Activated B cell treated with CpG ODN at 0.5 μM for 24 hours (primary cell): Measurements from ENCODE around the gene DGKI. TPM values are rescaled to one million over a fixed set of nuclear protein-coding genes. Genes with fewer than 3 reads are reported as not detected.

Experiments used
- ATAC-seq: fragments of 200-7000 bp; cut with Tn5 transposase; one replicate; pipeline ENCODE4 v1.10.0; 2021; ENCODE audit warnings: low read depth, mild to moderate bottlenecking, moderate library complexity
- CTCF ChIA-PET: fragments of 350-600 bp; sonication (Branson Sonifier 250); formaldehyde crosslinking; loops from one replicate; lab custom pipeline; 2021; ENCODE audit warnings: antibody characterized with exemption; lab: Charles Lee
- POLR2A ChIA-PET: fragments of 350-600 bp; sonication (Branson Sonifier 250); formaldehyde crosslinking; loops from one replicate; lab custom pipeline; 2021; ENCODE audit warnings: antibody characterized with exemption; lab: Charles Lee
- DNase-seq: peaks from one replicate; pipeline ENCODE4 v3.0.0; 2022
- H3K27ac Mint-ChIP-seq: one replicate; pipeline ENCODE4 v1.8.0; 2020; ENCODE audit warnings: mixed read lengths
- H3K27me3 Mint-ChIP-seq: one replicate; pipeline ENCODE4 v1.8.0; 2021; ENCODE audit warnings: mixed read lengths
- H3K36me3 Mint-ChIP-seq: one replicate; pipeline ENCODE4 v1.8.0; 2021; ENCODE audit warnings: low read depth, mixed read lengths
- H3K4me1 Mint-ChIP-seq: one replicate; pipeline ENCODE4 v1.8.0; 2021; ENCODE audit warnings: mixed read lengths
- H3K4me3 Mint-ChIP-seq: one replicate; pipeline ENCODE4 v1.8.0; 2020; ENCODE audit warnings: mild to moderate bottlenecking, mixed read lengths
- H3K9me3 Mint-ChIP-seq: one replicate; pipeline ENCODE4 v1.8.0; 2020; ENCODE audit warnings: mixed read lengths
- CTCF ChIP-seq: fragments of 200-600 bp; IDR thresholded peaks from one replicate; pipeline ENCODE4 v1.8.0; 2022; ENCODE audit warnings: antibody characterized with exemption, mild to moderate bottlenecking
- intact Hi-C: fragments of 100-400 bp; cut with micrococcal nuclease; formaldehyde crosslinking; loops from one replicate; pipeline ENCODE4 v1.15.1; 2024
- total RNA-seq: library from RNA; stranded (reverse); gene quantifications from 2 replicates; pipeline ENCODE4 v1.2.3, GENCODE V29; 2022

Gene DGKI
- total RNA-seq, 1 donor from 2014 or later = not detected

GRCh38 chr7:137753948-137754851 is 92.6 kb downstream of the DGKI start:
- ATAC-seq (no peak), DNase-seq (no peak)
- ChIA-PET CTCF (no interaction called here), POLR2A (no interaction called here)
- H3K27ac Mint-ChIP-seq = no peak overlapping the region
- no peaks in the 10 kb centered on the region for H3K4me1 Mint-ChIP-seq
- TF ChIP-seq CTCF = no peak
- no peaks in the 10 kb centered on the region for H3K27me3 Mint-ChIP-seq
- H3K36me3 Mint-ChIP-seq = no peaks in the 10 kb centered on the region
- H3K9me3 Mint-ChIP-seq = no peaks in the 10 kb centered on the region
- no peak overlapping the region for H3K4me3 Mint-ChIP-seq
- intact Hi-C loops = no loop called here

DNA sequence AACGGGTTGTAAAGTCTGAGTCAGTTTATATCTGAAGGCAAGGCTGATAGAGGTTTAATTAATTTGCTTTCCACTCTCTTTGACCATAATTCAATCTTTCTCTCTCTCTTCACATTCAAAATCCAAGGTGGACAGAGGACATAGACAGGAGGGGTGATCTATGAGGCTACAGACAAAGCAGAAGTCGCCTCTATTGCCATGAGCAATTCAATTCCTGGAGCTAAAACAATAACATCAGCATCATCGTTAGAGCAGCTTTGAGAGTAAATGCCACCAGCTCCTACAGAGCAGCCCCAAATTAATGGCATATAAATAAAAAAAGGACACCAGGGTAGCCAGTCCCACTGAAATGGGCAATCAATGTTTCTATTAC is 93.2 kb downstream of the DGKI start:
- intact Hi-C loops = no loop called here
- Mint-ChIP-seq H3K4me3 (no peak overlapping the region), H3K27ac (no peak overlapping the region), H3K36me3 (no peaks in the 10 kb centered on the region), H3K27me3 (no peaks in the 10 kb centered on the region), H3K4me1 (no peaks in the 10 kb centered on the region), H3K9me3 (no peaks in the 10 kb centered on the region)
- ATAC-seq (no peak), DNase-seq (no peak)
- no peak for TF ChIP-seq CTCF
- ChIA-PET POLR2A (no interaction called here), CTCF (no interaction called here)

DNA sequence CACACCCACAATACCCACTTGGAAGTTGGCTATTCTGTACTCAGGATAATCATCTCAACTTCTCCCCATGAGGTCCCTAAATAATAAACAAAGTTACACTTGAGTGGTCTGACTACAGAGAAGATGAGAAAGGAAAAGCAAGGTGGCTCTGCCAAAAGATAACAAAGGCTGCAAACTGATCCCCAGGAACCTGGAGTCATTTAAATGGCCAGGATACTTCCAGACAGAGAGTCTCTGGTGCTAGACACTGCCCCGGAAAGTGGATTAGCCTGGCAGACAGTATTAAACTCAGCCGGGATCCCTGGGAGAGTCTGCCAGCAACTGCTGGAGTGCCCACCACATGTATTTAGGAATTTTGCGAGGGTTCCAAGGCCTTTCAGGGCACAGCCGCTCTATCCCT is 93.7 kb downstream of the DGKI start:
- no peak for TF ChIP-seq CTCF
- Mint-ChIP-seq H3K27ac (no peak overlapping the region), H3K36me3 (no peaks in the 10 kb centered on the region), H3K27me3 (no peaks in the 10 kb centered on the region), H3K4me1 (no peaks in the 10 kb centered on the region), H3K9me3 (no peaks in the 10 kb centered on the region), H3K4me3 (no peak overlapping the region)
- DNase-seq = no peak
- ChIA-PET POLR2A (no interaction called here), CTCF (no interaction called here)
- no peak for ATAC-seq
- intact Hi-C loops = no loop called here

DNA sequence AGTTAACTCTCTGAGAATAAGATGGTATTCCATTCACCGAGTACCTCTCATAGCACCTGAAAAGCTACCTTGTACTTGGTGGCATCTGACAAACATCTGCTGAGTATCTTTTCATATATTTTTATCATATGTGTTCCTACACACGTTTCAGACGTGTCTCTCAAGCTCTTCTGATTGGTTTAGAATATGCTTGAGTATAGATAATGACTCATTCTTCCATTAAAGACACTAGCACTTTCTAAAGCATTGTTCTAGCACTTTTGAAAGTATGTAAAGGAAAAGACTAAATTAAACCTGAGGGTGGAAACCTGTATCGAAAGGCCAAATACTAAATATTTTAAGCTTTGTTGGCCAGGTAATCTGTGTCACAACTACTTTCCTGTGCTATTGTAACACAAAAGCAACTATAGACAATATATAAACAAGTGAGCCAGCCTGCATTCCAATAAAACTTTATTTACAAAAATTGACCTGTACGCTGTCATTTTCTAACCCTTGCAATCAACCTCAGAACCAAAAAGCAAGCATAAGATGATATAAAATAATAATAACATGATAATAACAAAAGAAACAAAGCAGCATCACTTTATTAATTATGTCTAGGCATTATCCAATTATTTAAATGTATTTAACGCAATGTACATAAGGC is 95.3 kb downstream of the DGKI start:
- Mint-ChIP-seq H3K4me3 (no peak overlapping the region), H3K4me1 (no peaks in the 10 kb centered on the region), H3K27me3 (no peaks in the 10 kb centered on the region), H3K9me3 (no peaks in the 10 kb centered on the region), H3K27ac (no peak overlapping the region), H3K36me3 (no peaks in the 10 kb centered on the region)
- ATAC-seq (no peak), DNase-seq (no peak)
- ChIA-PET CTCF (no interaction called here), POLR2A (no interaction called here)
- intact Hi-C loops = no loop called here
- TF ChIP-seq CTCF = no peak

- Mint-ChIP-seq H3K9me3 (peaks cover 2% of the 10 kb centered on the region), H3K4me1 (no peaks in the 10 kb centered on the region), H3K27me3 (no peaks in the 10 kb centered on the region), H3K27ac (no peak overlapping the region), H3K4me3 (no peak overlapping the region), H3K36me3 (no peaks in the 10 kb centered on the region)
- intact Hi-C loops = no loop called here
- ChIA-PET CTCF (interaction anchor here (0.6 kb wide), 1 partner anchor 56 kb away, joined by 3 read pairs; no protein-coding TSS in a partner anchor), POLR2A (no interaction called here)
- DNase-seq (no peak), ATAC-seq (no peak)
- TF ChIP-seq CTCF = no peak
Observed at GRCh38 chr7:137747359-137748031, 99.3 kb downstream of the DGKI start.
